Measurements from ENCODE around the gene CRYGB. TPM values are rescaled to one million over a fixed set of nuclear protein-coding genes. Genes with fewer than 3 reads are reported as not detected.

The CRYGB gene
- total and polyA plus RNA-seq, 8 donors: not detected

DNA sequence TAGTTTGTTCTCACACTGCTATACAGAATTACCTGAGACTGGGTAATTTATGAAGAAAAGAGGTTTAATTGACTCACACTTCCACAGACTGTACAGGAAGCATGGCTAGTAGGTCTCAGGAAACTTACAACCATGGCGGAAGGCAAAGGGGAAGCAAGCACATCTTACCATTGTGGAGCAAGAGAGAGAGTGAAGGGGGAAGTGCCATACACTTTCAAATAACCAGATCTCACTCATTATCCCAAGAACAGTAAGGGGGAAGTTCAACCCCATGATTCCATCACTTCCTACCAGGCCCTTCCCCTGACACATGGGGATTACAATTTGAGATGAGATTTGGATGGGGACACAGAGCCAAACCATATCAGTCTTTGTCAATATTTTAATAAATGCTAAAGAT lies 5.0 kb upstream of the CRYGB start:
- Histone ChIP-seq H3K27me3 (no peaks in the 10 kb centered on the region), H3K36me3 (no peaks in the 10 kb centered on the region), H3K27ac (peak overlapping the region in 1 of 2 donors; percentile 37), H3K4me3 (no peak overlapping the region), H3K9me3 (peaks cover 0 to 13% of the 10 kb centered on the region in 2 donors), H3K4me1 (no peaks in the 10 kb centered on the region)
- ATAC-seq (peak; percentile 53), DNase-seq (no peak)
- TF ChIP-seq, protein P1, sequence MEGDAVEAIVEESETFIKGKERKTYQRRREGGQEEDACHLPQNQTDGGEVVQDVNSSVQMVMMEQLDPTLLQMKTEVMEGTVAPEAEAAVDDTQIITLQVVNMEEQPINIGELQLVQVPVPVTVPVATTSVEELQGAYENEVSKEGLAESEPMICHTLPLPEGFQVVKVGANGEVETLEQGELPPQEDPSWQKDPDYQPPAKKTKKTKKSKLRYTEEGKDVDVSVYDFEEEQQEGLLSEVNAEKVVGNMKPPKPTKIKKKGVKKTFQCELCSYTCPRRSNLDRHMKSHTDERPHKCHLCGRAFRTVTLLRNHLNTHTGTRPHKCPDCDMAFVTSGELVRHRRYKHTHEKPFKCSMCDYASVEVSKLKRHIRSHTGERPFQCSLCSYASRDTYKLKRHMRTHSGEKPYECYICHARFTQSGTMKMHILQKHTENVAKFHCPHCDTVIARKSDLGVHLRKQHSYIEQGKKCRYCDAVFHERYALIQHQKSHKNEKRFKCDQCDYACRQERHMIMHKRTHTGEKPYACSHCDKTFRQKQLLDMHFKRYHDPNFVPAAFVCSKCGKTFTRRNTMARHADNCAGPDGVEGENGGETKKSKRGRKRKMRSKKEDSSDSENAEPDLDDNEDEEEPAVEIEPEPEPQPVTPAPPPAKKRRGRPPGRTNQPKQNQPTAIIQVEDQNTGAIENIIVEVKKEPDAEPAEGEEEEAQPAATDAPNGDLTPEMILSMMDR (IDR thresholded peaks at IDR 0.05): no peak
- intact Hi-C loops (cut with DNase I): no loop called here

- no peak overlapping the region for H3K4me3 ChIP-seq
- H3K4me1 ChIP-seq: no peaks in the 10 kb centered on the region
- H3K36me3 ChIP-seq: no peaks in the 10 kb centered on the region
- no peaks in the 10 kb centered on the region for H3K27me3 ChIP-seq
- H3K27ac ChIP-seq: no peak overlapping the region
- ATAC-seq: no peak
- TF ChIP-seq, protein P1 (IDR thresholded peaks at IDR 0.05): no peak
- intact Hi-C loops (cut with DNase I): no loop called here
- DNase-seq: no peak
- H3K9me3 ChIP-seq: peaks cover 0 to 13% of the 10 kb centered on the region in 2 donors
Observed at GRCh38 chr2:208150094-208150493, 4.1 kb upstream of the CRYGB start.

GRCh38 chr2:208148803-208149202 lies 2.8 kb upstream of the CRYGB start:
- ATAC-seq (no peak), DNase-seq (no peak)
- Histone ChIP-seq H3K27me3 (no peaks in the 10 kb centered on the region), H3K36me3 (no peaks in the 10 kb centered on the region), H3K4me1 (no peaks in the 10 kb centered on the region), H3K9me3 (peaks cover 0 to 13% of the 10 kb centered on the region in 2 donors), H3K4me3 (no peak overlapping the region), H3K27ac (no peak overlapping the region)
- TF ChIP-seq, protein P1 (IDR thresholded peaks at IDR 0.05): no peak
- intact Hi-C loops (cut with DNase I): no loop called here

- TF ChIP-seq, protein P1 (IDR thresholded peaks at IDR 0.05): no peak
- DNase-seq (no peak), ATAC-seq (no peak)
- Histone ChIP-seq H3K27me3 (no peaks in the 10 kb centered on the region), H3K4me1 (no peaks in the 10 kb centered on the region), H3K36me3 (no peaks in the 10 kb centered on the region), H3K27ac (no peak overlapping the region), H3K9me3 (peaks cover 0 to 13% of the 10 kb centered on the region in 2 donors), H3K4me3 (no peak overlapping the region)
- intact Hi-C loops (cut with DNase I): no loop called here
Observed at GRCh38 chr2:208147759-208148158, 1.8 kb upstream of the CRYGB start.

DNA sequence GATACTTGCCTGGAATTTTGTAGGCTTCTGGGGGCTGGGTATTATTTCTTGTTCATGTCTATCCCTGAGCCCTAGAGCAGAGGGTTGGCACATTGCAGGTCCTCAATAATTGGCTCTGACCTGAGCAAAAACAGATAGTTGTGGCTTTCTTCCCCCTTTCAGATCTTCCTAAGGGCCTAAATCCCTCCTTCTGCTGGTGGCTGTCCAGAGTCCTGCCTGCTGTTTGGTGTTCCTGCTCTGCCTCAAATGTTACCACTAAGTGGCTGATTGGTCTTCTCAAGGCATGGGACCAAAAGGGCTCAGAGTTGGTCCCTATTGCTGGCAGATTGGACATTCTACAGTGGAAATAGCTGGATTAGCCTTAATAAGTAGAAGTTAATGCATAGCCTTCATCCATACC lies 1.1 kb upstream of the CRYGB start:
- intact Hi-C loops (cut with DNase I): no loop called here
- ATAC-seq (no peak), DNase-seq (no peak)
- TF ChIP-seq, protein P1 (IDR thresholded peaks at IDR 0.05): no peak
- H3K27ac ChIP-seq: no peak overlapping the region
- no peaks in the 10 kb centered on the region for H3K4me1 ChIP-seq
- peaks cover 0 to 10% of the 10 kb centered on the region in 2 donors for H3K9me3 ChIP-seq
- H3K36me3 ChIP-seq: no peaks in the 10 kb centered on the region
- H3K27me3 ChIP-seq: no peaks in the 10 kb centered on the region
- H3K4me3 ChIP-seq: no peak overlapping the region
